GM21737 (cell line): ENCODE results near the gene LRFN3.
"Not testable (repeated sequence)": the region's sequence is repeated elsewhere in the genome, so short reads cannot be mapped to it uniquely, and the experiment has no call there.

ENCODE experiments used
- ATAC-seq: cut with Tn5 transposase; IDR thresholded peaks from one replicate; pipeline ENCODE4 v1.9.1; 2021; ENCODE audit warnings: mild to moderate bottlenecking, moderate library complexity; ENCODE audit not compliant: unreplicated experiment

The LRFN3 gene

DNA sequence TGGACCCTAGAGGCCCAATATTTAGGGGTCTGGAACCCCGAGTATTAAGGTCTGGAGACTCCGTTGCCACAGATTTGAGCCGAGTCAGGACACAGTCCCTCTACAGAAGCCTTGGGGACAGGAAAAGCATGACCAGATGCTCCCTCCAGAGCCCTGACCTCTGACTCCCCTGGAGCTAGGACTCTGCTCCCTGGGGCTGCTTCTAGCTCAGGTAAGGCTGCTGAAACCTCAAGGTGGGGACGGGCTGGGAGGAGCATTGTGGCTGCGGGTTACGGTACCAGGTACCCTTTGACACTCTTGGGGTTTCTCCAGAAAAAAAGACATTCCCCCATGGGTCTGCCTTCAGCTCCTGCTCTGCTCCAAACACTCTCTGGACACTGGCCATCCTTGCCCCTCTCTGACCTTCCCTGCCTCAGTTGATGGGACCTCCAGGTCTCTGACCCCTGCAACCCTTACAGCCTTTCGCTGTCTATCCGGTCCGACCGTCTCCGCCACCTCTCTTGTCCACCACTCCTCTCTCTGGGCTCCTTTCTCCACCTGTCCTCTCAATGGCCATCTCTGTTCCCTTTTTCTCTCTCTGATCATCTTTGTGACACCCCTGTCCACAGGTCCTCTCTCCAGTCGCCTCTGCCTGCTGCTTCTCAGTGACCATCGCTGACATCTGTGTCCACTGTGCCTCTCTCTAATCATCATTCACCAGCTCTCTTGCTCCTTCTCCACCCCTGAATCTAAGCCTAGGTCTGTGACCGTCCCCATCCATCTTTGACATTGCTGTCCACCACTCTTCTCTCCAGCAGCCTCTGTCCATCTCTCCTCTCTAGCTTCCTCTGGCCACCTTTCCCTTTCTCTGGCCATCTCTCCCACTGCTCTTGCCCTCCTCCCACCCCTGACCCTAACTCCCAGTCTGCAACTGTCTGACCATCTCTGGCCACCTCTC is 1.4 kb downstream of the LRFN3 start:
- ATAC-seq = no peak

DNA sequence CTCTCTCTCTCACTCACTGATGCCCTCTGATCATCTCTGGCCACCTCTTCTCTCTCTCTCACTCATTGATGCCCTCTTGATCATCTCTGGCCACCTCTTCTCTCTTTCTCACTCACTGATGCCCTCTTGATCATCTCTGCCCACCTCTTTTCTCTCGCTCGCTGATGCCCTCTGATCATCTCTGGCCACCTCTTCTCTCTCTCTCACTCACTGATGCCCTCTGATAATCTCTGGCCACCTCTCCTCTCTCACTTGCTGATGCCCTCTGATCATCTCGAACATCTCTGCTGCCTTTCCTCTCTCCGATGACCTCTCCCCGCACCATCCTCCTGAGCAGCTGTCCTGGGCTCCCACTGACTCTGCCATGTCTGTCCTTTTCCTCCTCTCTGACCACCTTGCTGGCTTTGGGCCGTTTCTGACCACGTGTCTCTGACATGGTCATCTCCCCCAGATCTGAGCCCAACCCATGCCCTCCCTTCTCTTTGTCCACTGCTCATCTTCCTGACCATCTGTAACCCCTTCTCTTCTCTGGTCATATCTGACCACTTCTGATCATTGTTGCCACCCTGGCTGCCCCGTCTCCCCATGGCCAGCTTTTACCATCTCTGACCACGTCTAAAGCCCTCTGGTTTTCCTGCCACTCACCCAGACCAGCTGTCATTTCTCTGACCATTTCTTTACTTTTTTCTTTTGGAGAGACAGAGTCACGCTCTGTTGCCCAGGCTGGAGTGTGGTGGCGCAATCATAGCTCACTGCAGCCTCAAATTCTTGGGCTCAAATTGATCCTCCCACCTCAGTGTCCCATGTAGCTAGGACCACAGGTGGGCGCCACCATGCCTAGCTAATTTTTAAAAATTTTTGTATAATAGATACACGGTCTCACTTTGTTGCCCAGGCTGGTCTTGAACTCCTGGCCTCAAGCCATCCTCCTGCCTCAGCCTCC is 2.4 kb downstream of the LRFN3 start:
- ATAC-seq = no peak

DNA sequence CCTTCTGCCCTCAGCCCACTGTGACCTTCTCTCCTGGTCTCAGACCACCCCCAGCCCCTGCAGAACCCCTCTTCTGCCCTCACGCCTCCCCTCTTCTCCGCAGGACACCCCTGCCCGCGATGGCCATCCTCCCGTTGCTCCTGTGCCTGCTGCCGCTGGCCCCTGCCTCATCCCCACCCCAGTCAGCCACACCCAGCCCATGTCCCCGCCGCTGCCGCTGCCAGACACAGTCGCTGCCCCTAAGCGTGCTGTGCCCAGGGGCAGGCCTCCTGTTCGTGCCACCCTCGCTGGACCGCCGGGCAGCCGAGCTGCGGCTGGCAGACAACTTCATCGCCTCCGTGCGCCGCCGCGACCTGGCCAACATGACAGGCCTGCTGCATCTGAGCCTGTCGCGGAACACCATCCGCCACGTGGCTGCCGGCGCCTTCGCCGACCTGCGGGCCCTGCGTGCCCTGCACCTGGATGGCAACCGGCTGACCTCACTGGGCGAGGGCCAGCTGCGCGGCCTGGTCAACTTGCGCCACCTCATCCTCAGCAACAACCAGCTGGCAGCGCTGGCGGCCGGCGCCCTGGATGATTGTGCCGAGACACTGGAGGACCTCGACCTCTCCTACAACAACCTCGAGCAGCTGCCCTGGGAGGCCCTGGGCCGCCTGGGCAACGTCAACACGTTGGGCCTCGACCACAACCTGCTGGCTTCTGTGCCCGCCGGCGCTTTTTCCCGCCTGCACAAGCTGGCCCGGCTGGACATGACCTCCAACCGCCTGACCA is 3.3 kb downstream of the LRFN3 start:
- no peak for ATAC-seq

DNA sequence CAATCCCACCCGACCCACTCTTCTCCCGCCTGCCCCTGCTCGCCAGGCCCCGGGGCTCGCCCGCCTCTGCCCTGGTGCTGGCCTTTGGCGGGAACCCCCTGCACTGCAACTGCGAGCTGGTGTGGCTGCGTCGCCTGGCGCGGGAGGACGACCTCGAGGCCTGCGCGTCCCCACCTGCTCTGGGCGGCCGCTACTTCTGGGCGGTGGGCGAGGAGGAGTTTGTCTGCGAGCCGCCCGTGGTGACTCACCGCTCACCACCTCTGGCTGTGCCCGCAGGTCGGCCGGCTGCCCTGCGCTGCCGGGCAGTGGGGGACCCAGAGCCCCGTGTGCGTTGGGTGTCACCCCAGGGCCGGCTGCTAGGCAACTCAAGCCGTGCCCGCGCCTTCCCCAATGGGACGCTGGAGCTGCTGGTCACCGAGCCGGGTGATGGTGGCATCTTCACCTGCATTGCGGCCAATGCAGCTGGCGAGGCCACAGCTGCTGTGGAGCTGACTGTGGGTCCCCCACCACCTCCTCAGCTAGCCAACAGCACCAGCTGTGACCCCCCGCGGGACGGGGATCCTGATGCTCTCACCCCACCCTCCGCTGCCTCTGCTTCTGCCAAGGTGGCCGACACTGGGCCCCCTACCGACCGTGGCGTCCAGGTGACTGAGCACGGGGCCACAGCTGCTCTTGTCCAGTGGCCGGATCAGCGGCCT is 4.1 kb downstream of the LRFN3 start:
- ATAC-seq = no peak

DNA sequence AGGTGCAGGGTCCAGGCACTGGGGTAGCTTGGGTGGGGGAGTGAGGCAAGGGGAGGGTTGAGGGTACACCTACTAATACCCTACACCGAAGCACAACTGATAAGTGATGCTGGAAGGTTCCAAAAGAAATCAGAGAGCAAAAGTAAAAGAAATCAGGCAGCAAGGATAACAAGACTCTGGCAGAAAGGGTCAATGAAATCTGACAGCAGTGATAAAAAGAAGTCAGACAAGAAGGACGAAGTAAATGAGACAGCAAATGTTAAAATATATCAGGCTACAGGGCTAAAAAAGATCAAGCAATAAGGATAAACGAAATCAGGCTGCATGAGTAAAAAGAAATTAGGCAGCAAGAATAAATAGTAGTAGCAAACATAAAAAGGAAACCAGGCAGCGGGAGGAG is 4.7 kb downstream of the LRFN3 start:
- ATAC-seq = no peak

DNA sequence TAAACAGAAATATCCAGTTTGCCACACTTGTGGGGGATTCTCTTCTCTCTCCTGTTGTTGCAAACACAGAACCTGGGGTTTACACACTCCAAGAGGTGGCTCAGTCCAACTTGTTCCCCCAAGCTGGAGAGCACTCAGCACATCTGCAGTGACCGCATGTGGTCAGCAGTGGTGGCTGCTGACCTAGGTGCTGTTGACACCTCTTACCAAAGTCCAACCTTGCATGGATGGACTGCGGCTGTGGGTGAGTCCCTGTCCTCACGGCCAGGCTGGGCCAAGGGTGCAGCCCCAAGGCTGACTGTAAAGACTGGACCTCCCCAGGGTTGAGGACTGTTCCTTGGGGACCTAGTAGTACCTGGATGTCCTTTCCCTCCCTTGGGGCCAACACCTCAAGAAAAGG is 6.1 kb downstream of the LRFN3 start:
- ATAC-seq = no peak

DNA sequence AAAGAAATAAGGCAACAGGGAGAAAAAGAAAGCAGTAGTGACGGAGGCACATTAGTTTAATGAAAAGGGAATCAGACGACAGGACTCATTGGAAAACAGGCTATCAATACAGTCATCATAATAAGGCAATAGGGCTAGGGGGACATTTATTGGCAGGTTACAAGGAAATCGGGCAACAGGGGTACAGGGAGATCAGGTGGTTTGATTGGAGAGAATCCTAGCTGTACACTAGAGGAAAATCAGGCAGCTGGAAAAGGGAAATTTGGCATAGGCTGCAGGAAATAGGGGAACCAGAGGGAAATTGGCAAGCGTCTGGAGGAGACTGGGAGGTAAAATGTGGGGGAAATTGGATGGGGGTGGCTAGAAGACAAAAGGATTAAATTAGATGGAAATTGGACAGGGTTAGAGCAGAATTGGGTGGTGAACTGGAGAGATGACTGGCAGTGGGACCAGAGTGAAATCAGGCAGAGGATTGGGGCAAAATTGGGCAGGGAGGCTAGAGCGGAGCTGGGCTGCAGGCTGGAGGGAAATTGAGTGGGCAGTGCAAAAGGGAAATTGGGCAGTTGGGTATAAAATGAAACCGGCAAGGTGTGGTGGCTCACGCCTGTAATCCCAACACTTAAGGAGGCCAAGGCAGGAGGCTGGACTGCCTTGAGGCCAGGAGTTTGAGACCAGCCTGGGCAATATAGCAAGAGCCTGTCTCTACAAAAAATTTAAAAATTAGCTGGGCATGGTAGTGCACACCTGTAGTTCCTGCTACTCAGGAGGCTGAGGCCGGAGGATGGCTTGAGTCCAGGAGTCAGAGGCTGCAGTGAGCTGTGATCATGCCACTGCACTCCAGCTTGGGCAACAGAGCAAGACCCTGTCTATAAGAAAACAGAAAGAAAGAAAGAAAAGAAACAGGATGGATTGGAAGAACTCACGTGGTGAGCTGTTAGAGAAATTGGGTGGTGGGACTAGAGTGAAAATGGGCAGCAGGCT is 7.4 kb downstream of the LRFN3 start:
- ATAC-seq = no peak

DNA sequence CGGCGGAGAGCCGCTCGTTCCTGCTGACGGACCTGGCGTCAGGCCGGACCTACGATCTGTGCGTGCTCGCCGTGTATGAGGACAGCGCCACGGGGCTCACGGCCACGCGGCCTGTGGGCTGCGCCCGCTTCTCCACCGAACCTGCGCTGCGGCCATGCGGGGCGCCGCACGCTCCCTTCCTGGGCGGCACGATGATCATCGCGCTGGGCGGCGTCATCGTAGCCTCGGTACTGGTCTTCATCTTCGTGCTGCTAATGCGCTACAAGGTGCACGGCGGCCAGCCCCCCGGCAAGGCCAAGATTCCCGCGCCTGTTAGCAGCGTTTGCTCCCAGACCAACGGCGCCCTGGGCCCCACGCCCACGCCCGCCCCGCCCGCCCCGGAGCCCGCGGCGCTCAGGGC is 8.4 kb downstream of the LRFN3 start:
- ATAC-seq = no peak

DNA sequence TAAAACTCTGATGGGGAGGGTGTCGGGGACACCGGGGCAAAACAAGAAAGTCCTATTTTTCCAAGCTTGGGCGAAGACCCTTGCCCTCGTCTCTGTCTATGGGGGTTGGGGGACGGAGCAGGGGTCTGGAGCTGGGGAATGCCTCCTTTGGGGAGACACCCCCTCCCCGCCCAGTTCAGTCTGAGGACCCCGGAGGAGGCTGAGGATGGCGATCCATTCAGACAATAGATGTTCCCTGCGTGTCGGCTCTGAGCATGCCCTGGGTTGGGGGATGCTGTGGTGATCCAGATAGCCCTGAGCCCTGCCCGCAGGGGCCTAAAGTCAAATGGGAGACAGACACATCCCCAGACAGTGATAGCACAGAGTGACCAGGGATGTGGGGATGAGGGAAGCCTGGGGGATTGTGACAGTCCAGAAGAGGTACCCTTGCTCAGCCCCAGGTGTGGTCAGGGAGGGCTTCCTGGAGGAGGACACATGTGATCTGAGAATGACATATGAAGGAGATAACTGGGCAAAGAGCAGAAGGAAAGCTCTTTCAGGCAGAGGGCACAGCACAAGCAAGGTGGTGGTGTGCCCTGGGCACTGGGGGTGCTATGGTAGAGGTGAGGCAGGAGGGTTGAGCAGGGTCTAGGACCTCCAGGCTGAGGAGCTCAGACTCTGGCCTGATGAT is 9.1 kb downstream of the LRFN3 start:
- ATAC-seq = no peak

DNA sequence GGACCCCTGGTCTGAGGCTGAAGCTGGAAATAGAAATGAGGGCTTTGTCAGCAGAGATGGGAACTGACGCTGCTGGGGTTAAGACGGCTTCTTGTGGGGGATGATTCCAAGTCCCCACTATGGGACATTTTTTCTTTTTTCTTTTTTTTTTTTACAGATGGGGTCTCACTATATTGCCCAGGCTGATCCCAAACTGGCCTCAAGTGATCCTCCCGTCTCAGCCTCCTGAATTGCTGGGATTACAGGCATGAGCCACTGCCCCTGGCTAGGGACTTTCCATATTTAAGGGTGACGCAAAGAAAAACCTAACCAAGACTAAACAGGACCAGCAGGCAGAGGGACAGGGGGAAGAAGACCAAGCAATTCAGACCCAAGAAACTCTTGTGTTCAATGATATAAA is 10.0 kb downstream of the LRFN3 start:
- ATAC-seq = no peak

DNA sequence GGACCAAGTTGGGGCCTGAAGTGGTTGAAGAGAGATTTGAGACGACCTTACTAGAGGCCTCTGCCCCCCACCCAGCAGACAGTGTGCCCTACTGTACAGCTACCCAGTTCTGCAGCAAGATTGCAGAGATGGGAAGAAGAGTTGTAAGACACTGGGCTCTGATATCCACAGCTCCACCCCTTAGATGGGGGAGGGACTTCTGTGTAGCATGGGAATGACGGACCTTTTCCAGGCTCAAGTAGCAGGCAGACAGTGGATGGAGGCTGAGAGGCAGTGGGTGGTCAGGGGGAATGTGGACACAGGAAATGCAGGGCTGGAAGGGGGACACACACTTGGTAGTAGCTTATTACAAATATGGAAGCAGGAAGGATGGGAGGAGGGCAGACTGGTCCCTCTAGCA is 13.0 kb downstream of the LRFN3 start:
- no peak for ATAC-seq

DNA sequence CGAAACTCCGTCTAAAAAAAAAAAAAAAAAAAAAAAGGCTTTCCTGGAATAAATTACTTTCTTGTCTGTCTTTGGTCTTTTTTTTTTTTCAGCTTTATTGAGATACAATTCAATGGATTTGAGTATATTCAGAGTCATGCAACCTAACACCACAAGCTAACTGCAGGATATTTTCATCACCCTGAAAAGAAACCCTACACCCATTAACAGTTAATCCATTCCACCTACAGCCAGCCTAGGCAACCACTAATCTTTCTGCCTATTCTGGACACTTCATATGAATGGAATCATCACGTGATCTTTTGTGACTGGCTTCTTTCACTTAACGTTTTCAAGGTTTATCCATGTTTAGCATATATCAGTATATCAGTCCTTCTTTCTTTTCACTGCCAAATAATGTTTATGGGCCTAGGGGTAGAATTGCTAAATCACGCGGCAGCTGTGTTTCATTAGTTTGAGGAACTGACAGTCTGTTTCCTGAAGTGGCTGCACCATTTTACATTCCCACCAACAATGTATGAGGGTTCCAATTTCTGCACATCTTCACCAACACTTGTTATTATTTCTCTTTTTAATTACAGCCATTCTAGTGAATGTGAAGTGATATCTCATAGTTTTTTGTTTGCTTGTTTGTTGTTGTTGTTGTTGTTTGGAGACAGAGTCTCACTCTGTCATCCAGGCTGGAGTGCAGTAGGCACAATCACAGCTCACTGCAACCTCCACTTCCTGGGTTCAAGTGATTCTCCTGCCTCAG is 19.9 kb downstream of the LRFN3 start:
- ATAC-seq = no peak

DNA sequence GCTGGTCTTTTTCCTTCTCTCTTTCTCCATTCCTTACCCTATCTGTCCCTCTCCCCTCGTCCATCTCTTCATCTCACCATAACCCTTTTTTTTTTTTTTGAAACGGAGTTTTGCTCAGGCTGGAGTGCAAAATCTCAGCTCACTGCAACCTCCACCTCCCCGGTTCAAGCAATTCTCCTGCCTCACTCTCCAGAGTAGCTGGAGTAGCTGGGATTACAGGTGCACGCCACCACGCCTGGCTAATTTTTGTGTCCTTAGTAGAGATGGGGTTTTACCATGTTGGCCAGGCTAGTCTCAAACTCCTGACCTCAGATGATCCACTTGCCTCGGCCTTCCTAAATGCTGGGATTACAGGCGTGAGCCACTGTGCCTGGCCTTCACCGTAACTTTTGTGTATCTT is 21.2 kb downstream of the LRFN3 start:
- ATAC-seq = not testable (repeated sequence)

DNA sequence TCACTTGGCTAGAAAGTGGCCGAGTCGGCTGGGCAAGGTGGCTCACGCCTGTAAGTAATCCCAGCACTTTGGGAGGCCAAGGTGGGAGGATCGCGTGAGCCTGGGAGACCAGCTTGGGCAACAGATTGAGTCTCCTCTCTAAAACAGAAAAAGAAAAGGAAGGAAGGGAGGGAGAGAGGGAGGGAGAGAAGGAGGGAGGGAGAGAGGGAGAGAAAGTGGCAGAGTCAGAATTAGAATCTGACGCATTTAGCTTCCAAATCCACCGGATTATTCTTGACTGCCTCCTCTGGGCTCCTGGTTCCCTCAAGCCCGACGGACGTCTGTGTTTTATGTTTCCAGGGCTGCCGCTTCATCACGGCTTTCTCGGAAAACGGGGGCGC is 22.5 kb downstream of the LRFN3 start:
- ATAC-seq = no peak

DNA sequence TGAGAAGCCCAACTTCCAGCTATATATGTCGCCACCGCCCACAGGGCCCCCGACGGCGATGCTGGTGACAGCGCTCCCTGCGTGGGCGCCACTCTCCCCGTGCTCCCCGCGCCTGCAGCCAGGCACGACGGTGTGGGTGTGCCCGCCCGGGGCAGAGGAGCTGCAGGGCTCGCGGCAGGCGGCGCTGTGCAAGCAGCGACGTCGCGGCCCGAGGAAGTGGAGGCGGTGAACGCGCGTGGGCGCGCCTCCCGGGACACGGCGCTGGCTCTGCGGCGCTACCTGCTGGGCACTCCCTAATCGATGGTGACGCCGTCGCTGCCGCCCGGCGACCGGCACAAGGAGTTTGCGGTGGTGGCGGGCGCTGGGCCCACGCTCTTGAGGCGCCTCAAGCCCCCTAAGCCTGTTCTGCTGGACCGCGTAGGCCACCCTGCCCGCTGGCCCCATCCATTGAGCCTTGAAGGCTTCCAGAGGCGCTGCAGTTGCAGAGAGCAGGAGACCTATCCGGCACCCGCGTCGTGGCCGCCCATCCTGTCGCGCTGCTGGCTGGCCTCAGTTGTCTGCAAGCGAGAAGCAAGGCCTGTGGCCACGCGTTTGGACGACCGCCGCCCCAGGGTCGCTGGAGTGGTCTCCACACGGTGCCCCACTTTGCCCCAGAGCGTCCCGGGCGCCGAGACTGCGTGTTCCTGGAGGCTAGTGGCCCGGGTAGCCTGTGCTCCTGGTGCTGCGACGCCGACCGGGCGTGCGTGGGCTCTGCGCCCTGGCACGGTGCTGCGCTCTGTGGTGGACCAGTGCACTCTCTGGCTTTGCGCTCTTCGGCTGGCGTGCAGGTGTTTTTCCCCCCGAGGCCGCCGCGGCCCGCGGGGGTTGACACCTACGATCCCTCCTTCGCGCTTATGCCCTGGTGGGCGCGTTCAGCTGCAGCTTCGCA is 23.1 kb downstream of the LRFN3 start:
- ATAC-seq = no peak

DNA sequence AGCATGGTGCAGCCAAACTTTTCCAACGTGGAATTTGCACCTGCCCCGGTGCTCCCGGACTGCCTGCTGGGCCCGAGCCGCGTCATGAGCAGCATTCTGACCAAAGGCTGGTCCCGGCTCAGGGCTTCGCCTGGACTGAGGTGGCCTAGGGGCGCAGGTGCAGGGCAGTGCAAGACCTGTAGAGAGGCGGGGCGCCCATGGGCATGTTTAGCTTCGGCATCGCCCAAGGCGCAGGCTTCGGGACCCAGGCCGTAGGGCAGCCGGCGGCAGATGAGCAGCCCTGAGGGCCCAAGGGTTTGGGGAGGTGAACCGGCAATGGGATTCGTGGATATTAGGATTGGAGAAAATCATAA is 23.8 kb downstream of the LRFN3 start:
- ATAC-seq = no peak

DNA sequence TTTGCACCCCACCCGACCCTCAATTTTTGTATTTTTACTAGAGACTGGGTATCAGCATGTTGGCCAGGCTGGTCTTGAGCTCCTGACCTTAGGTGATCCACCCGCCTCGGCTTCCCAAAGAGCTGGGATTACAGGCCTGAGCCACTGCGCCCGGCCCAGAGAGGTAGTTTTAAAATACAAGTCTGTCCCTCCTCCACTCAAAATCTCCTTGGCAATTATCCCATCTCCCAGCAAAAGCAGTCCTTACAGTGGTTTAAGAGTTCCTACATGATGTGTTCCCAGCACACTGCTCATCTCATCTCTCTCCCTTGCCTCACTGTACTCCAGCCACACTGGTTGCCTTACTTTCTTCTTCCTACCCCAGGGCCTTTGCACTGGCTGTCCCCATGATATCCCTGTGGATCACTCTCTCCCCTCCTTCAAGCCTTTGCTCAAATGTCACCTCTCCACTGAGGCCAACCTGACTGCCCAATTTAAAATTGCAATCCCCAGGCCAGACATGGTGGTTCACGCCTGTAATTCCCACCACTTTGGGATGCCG is 24.3 kb downstream of the LRFN3 start:
- ATAC-seq = no peak
